Measurements from ENCODE around the gene SDF4.

SDF4 gene

GRCh38 chr1:1183833-1184775, 47.7 kb downstream of the SDF4 start:
- no peak for TF ChIP-seq CTCF (IDR thresholded peaks at IDR 0.05; ENCODE audit: extremely low read depth, missing control alignments)
- DNase-seq (ENCODE audit: low spot score) = no peak

- TF ChIP-seq CTCF (IDR thresholded peaks at IDR 0.05; ENCODE audit: extremely low read depth, missing control alignments) = no peak
- no peak for DNase-seq (ENCODE audit: low spot score)
Measured at GRCh38 chr1:1183221-1183747, 48.5 kb downstream of the SDF4 start.

DNA sequence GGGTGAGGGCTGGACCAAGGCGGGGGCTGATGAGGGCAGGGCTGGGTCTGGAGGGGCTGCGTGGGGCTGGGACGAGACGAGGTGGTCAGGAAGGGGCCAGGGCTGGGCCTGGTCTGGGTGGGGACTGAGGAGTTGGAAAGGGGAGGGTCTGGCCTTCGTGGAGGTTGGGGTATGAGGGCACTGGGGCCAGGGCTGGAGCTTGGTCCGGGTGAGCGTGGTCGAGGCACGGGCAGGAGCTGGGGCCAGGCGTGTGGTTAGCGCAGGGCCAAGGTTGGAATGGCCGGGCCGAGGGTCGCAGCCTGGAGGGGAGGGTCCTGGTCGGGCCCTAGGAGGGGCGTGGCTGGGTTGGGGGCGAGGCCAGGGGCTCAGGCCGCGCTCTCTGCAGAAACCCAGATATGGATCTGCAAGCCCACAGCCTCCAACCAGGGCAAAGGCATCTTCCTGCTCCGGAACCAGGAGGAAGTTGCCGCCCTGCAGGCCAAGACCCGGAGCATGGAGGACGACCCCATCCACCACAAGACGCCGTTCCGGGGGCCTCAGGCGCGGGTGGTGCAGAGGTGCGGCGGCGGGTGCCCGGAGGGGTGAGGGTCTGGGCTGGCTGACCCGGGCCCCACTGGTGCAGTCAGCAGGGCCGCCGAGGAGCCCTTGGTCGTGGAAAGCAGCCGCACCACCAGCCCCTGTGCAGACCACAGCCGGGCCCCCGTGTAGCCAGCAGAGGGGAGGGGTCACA, 49.1 kb downstream of the SDF4 start:
- DNase-seq (ENCODE audit: low spot score) = no peak
- no peak for TF ChIP-seq CTCF (IDR thresholded peaks at IDR 0.05; ENCODE audit: extremely low read depth, missing control alignments)

DNA sequence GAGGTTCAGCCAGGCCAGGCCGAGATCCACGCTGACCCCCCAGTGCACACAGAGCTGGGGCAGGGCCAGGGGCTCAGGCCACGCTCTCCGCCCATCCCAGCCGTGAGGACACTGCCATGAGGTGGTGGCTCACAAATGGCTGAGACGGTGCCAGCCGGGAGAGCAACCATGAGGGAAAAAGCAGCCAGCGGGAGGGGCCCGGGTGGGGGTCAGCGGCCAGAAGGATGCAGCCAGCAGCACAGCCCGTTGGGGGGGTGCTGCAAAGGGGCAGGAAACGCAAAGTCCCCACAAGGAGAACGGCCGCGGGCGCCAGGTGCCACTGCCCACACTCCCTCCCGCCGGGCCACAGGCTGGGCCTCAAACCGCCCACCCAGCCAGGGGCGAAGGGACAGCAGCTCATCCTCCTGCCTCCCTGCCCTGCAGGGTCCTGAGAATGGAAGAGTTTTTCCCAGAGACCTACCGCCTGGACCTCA, 49.8 kb downstream of the SDF4 start:
- TF ChIP-seq CTCF (IDR thresholded peaks at IDR 0.05; ENCODE audit: extremely low read depth, missing control alignments) = no peak

DNA sequence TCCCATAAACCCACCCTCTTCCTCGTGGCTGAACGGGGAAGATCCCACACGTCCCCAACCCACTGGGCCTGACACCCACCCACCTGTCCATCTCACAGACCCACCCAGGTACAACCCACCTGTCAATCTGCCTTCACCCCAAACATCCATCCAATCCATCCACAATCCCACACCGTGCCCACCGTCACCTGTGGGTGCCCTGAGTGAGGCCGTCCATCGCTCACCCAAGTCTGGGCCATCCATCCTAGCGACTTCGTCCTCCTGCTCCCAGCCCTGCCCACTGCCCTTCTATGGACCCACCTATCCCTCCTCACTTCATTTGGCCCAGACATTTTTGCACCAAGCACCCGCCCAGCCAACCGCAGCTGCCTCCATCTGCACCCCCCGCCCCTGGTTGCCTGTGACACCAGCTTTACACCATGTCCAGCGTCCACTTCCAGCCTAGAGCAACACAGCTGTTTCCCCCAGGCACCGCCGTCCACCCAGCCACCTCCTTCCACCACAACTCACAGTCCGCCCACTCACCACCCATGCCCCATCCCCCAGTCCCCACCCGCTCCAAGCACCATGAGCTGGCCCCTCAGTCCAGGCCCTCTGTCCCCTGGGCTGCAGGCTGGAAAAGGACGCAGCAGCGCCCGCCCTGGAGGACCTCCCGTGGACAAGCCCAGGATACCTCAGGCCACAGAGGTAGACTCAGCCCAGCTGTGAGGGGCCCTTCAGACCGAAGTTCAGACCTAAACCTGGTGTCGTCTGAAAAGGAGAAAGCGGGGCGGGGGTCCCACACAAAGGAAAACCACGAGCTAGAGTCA, 50.5 kb downstream of the SDF4 start:
- DNase-seq (ENCODE audit: low spot score) = no peak
- no peak for TF ChIP-seq CTCF (IDR thresholded peaks at IDR 0.05; ENCODE audit: extremely low read depth, missing control alignments)

More for the DNA sequence above, 49.8 kb downstream of the SDF4 start:
- no peak for DNase-seq (ENCODE audit: low spot score)

GRCh38 chr1:1179983-1180861, 51.6 kb downstream of the SDF4 start:
- DNase-seq (ENCODE audit: low spot score) = no peak
- TF ChIP-seq CTCF (IDR thresholded peaks at IDR 0.05; ENCODE audit: extremely low read depth, missing control alignments) = no peak
